GM12874 (cell line): ENCODE data around the gene EIF1AD.

ENCODE experiments used
- CTCF ChIP-seq: IDR thresholded peaks from 2 replicates; pipeline ENCODE4 v1.5.1; 2011; ENCODE audit warnings: low read depth, mild to moderate bottlenecking, control low read depth, low read length, moderate library complexity; ENCODE audit not compliant: insufficient read depth

Gene EIF1AD

GRCh38 chr11:66045177-66045639, 43.3 kb upstream of the EIF1AD start:
- TF ChIP-seq CTCF = peak; percentile 98

GRCh38 chr11:66044757-66045156, 42.8 kb upstream of the EIF1AD start:
- no peak for TF ChIP-seq CTCF

- no peak for TF ChIP-seq CTCF
Measured at GRCh38 chr11:66042996-66043906, 41.3 kb upstream of the EIF1AD start.

GRCh38 chr11:66042227-66042995, 40.5 kb upstream of the EIF1AD start:
- no peak for TF ChIP-seq CTCF

GRCh38 chr11:66039765-66040164, 37.8 kb upstream of the EIF1AD start:
- TF ChIP-seq CTCF = no peak

- no peak for TF ChIP-seq CTCF
Measured at GRCh38 chr11:66037327-66037726, 35.4 kb upstream of the EIF1AD start.

- no peak for TF ChIP-seq CTCF
Measured at GRCh38 chr11:66036334-66036710, 34.4 kb upstream of the EIF1AD start.
